SK-N-MC (cell line): ENCODE results near the gene DEDD.

ENCODE experiments used
- EZH2 ChIP-seq: fragments of 200-600 bp; sonication (generic); IDR thresholded peaks from one replicate; pipeline ENCODE4 v1.6.1; 2017; ENCODE audit warnings: antibody characterized with exemption
- POLR2AphosphoS5 ChIP-seq: IDR thresholded peaks from 2 replicates; pipeline ENCODE4 v1.6.1; 2012; ENCODE audit warnings: mild to moderate bottlenecking, low read depth, low read length, borderline replicate concordance

GRCh38 chr1:161164901-161165610 lies 32.6 kb upstream of the DEDD start:
- TF ChIP-seq POLR2AphosphoS5 (no peak), EZH2 (no peak)
